Calu3 (cell line): Measurements from ENCODE around the gene MRPS18B. TPM values are rescaled to one million over a fixed set of nuclear protein-coding genes. Genes with fewer than 3 reads are reported as not detected.

Source experiments
- BruUV-seq: library from RNA; stranded (reverse); fragments of 400-500 nt; replicated peaks from 2 replicates; lab custom pipeline; 2021; lab: Mats Ljungman, UMichigan
- CTCF ChIA-PET: fragments of 300-600 bp; sonication (Branson Sonifier 250); formaldehyde crosslinking; loops from one replicate; lab custom pipeline; 2022; ENCODE audit warnings: antibody characterized with exemption; lab: Charles Lee
- DNase-seq: peaks from one replicate; pipeline ENCODE4 v3.0.0; 2022
- H3K27ac Mint-ChIP-seq: one replicate; pipeline ENCODE4 v1.8.0; 2022; ENCODE audit warnings: mixed read lengths; ENCODE audit not compliant: unreplicated experiment
- H3K27me3 Mint-ChIP-seq: one replicate; pipeline ENCODE4 v1.8.0; 2022; ENCODE audit warnings: mixed read lengths; ENCODE audit not compliant: unreplicated experiment
- H3K36me3 Mint-ChIP-seq: one replicate; pipeline ENCODE4 v1.8.0; 2022; ENCODE audit warnings: mild to moderate bottlenecking, moderate library complexity, mixed read lengths; ENCODE audit not compliant: insufficient read depth, unreplicated experiment
- H3K4me1 Mint-ChIP-seq: one replicate; pipeline ENCODE4 v1.8.0; 2022; ENCODE audit warnings: mild to moderate bottlenecking, low read depth, mixed read lengths; ENCODE audit not compliant: unreplicated experiment
- H3K4me3 Mint-ChIP-seq: one replicate; pipeline ENCODE4 v1.8.0; 2022; ENCODE audit warnings: mild to moderate bottlenecking, low read depth, moderate library complexity, mixed read lengths; ENCODE audit not compliant: unreplicated experiment
- H3K9me3 Mint-ChIP-seq: one replicate; pipeline ENCODE4 v1.8.0; 2022; ENCODE audit warnings: low read depth, mixed read lengths; ENCODE audit not compliant: unreplicated experiment
- intact Hi-C: fragments of 100-400 bp; cut with micrococcal nuclease; formaldehyde crosslinking; loops from one replicate; pipeline ENCODE4 v1.10.0; 2022; ENCODE audit not compliant: unreplicated experiment
- total RNA-seq: library from RNA; stranded (reverse); gene quantifications from 2 replicates; pipeline ENCODE4 v1.2.3, GENCODE V29; 2022
- TF ChIP-seq, protein P1 (sequence below): fragments of 200-600 bp; IDR thresholded peaks from one replicate; pipeline ENCODE4 v1.8.0; 2022; ENCODE audit warnings: antibody characterized with exemption; ENCODE audit not compliant: unreplicated experiment

Gene MRPS18B
- total RNA-seq, 1 experiment from 2014 or later: 103 TPM

- Mint-ChIP-seq H3K27me3 (no peaks in the 10 kb centered on the region), H3K27ac (peak within 1 kb of the TSS; percentile 97), H3K4me3 (peak within 1 kb of the TSS; percentile 87), H3K4me1 (peaks cover 32% of the 10 kb centered on the region), H3K9me3 (no peaks in the 10 kb centered on the region), H3K36me3 (peaks cover 91% of the 10 kb centered on the region)
- CTCF ChIA-PET: interaction anchor here (1.4 kb wide), 1 partner anchor 104 kb away, joined by 6 read pairs; no protein-coding TSS in a partner anchor
- intact Hi-C loops: no loop called here
- TF ChIP-seq, protein P1, sequence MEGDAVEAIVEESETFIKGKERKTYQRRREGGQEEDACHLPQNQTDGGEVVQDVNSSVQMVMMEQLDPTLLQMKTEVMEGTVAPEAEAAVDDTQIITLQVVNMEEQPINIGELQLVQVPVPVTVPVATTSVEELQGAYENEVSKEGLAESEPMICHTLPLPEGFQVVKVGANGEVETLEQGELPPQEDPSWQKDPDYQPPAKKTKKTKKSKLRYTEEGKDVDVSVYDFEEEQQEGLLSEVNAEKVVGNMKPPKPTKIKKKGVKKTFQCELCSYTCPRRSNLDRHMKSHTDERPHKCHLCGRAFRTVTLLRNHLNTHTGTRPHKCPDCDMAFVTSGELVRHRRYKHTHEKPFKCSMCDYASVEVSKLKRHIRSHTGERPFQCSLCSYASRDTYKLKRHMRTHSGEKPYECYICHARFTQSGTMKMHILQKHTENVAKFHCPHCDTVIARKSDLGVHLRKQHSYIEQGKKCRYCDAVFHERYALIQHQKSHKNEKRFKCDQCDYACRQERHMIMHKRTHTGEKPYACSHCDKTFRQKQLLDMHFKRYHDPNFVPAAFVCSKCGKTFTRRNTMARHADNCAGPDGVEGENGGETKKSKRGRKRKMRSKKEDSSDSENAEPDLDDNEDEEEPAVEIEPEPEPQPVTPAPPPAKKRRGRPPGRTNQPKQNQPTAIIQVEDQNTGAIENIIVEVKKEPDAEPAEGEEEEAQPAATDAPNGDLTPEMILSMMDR: no peak
- DNase-seq: peak; percentile 97
- TSS peak; percentile 52 for BruUV-seq
Observed at GRCh38 chr6:30626484-30627366, 9.1 kb downstream of the MRPS18B start, which contains the start of gene ATAT1. Gene ATAT1 (plus strand): TSS chr6:30626874.

GRCh38 chr6:30635834-30636233 lies 18.2 kb downstream of the MRPS18B start:
- H3K27ac Mint-ChIP-seq: peak overlapping the region; percentile 4
- TF ChIP-seq, protein P1: no peak
- no peaks in the 10 kb centered on the region for H3K9me3 Mint-ChIP-seq
- intact Hi-C loops: no loop called here
- no peak for DNase-seq
- CTCF ChIA-PET: interaction anchor here (0.7 kb wide), 1 partner anchor 113 kb away, joined by 3 read pairs; no protein-coding TSS in a partner anchor
- BruUV-seq: no TSS peak
- no peaks in the 10 kb centered on the region for H3K27me3 Mint-ChIP-seq
- no peaks in the 10 kb centered on the region for H3K4me1 Mint-ChIP-seq
- no peak overlapping the region for H3K4me3 Mint-ChIP-seq
- peaks cover 46% of the 10 kb centered on the region for H3K36me3 Mint-ChIP-seq

DNA sequence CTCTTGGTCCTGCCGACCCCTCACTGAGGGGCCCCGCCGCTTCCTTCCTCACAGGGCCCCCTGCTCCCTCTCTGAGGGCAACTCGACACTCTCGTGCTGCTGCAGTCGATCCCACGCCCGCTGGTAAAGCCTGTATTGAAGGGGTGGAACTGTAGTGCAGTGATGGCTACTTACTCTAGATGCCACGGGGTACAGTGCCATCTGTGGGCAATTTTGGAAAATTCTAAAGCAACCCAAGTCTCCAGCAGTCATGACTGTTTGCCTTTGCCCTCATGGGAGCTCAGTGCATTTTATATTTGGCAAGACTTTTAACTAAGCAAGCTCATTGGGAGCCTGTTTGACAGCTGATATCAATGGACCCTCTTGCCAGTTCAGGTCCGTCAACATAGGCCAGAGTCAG lies 22.8 kb downstream of the MRPS18B start:
- Mint-ChIP-seq H3K9me3 (no peaks in the 10 kb centered on the region), H3K27me3 (no peaks in the 10 kb centered on the region), H3K4me1 (peaks cover under 1% of the 10 kb centered on the region), H3K4me3 (no peak overlapping the region), H3K27ac (no peak overlapping the region), H3K36me3 (peaks cover 43% of the 10 kb centered on the region)
- intact Hi-C loops: no loop called here
- CTCF ChIA-PET: no interaction called here
- no TSS peak for BruUV-seq
- TF ChIP-seq, protein P1: no peak
- DNase-seq: no peak

GRCh38 chr6:30641048-30641447 lies 23.4 kb downstream of the MRPS18B start:
- no peak overlapping the region for H3K27ac Mint-ChIP-seq
- DNase-seq: no peak
- CTCF ChIA-PET: interaction anchor here (0.5 to 0.6 kb wide), 2 partner anchors 11 to 263 kb away, joined by 3 to 4 read pairs; no protein-coding TSS in a partner anchor

More at GRCh38 chr6:30641048-30641447, 23.4 kb downstream of the MRPS18B start:
- TF ChIP-seq, protein P1: no peak
- H3K36me3 Mint-ChIP-seq: peaks cover 43% of the 10 kb centered on the region
- intact Hi-C loops: no loop called here
- TSS peak; percentile 36 for BruUV-seq
- H3K4me1 Mint-ChIP-seq: peaks cover 6% of the 10 kb centered on the region
- H3K4me3 Mint-ChIP-seq: no peak overlapping the region
- no peaks in the 10 kb centered on the region for H3K27me3 Mint-ChIP-seq
- H3K9me3 Mint-ChIP-seq: no peaks in the 10 kb centered on the region
